CD14-positive monocyte (primary cell): ENCODE data around the gene TEAD4. TPM values are rescaled to one million over a fixed set of nuclear protein-coding genes. Genes with fewer than 3 reads are reported as not detected.

Experiments used
- DNase-seq, 3 donors: peaks; one replicate each; pipeline ENCODE4 v3.0.0-alpha.2; 2011 to 2022
- H2AFZ ChIP-seq: 2 replicates; pipeline ENCODE4 v1.6.0; 2012; ENCODE audit warnings: mild to moderate bottlenecking, low read depth, low read length, inconsistent platforms; ENCODE audit not compliant: insufficient read depth, poor library complexity, severe bottlenecking
- H3K27ac ChIP-seq, 2 donors: 1 replicate in 1 of 2; 2 replicates in 1 of 2; pipeline ENCODE4 v1.5.1; 2012 to 2013; ENCODE audit warnings: low read length in 2 of 2, control low read depth in 1 of 2, inconsistent platforms in 1 of 2, low read depth in 1 of 2, mild to moderate bottlenecking in 1 of 2
- H3K27me3 ChIP-seq, 2 donors: one replicate each; pipeline versions ENCODE4 v1.6.0 to v1.6.1; 2011 to 2013; ENCODE audit warnings: low read length in 2 of 2; ENCODE audit not compliant: control insufficient read depth in 2 of 2, insufficient read depth in 2 of 2
- H3K36me3 ChIP-seq, 2 donors: replicated peaks in 1 of 2; 1 replicate in 1 of 2; 2 replicates in 1 of 2; pipeline versions ENCODE4 v1.5.1 to v1.6.1; 2012 to 2013; ENCODE audit warnings: low read length in 2 of 2, control low read depth in 1 of 2, inconsistent platforms in 1 of 2, mild to moderate bottlenecking in 1 of 2; ENCODE audit not compliant: insufficient read depth in 2 of 2, control insufficient read depth in 1 of 2
- H3K4me1 ChIP-seq, 2 donors: 1 replicate in 1 of 2; 2 replicates in 1 of 2; pipeline versions ENCODE4 v1.5.1 to v1.6.1; 2012 to 2013; ENCODE audit warnings: low read length in 2 of 2, control low read depth in 1 of 2, inconsistent platforms in 1 of 2, mild to moderate bottlenecking in 1 of 2, moderate library complexity in 1 of 2; ENCODE audit not compliant: insufficient read depth in 2 of 2, control insufficient read depth in 1 of 2
- H3K4me2 ChIP-seq: replicated peaks from 2 replicates; pipeline ENCODE3; 2012; ENCODE audit warnings: low read length, moderate library complexity, mild to moderate bottlenecking; ENCODE audit not compliant: poor library complexity, severe bottlenecking; ENCODE audit errors: extremely low read depth
- H3K4me3 ChIP-seq, 3 experiments: fragments of 200-600 bp in 1 of 3; sonication (generic) in 1 of 3; replicated peaks in 1 of 3; 1 replicate in 2 of 3; 2 replicates in 1 of 3; pipeline ENCODE4 v1.5.1; 2011 to 2013; ENCODE audit warnings: low read length in 3 of 3, mild to moderate bottlenecking in 3 of 3, control low read depth in 2 of 3, low read depth in 2 of 3, inconsistent platforms in 1 of 3, moderate library complexity in 1 of 3
- H3K79me2 ChIP-seq: 2 replicates; pipeline ENCODE4 v1.6.0; 2012; ENCODE audit warnings: mild to moderate bottlenecking, control low read depth, inconsistent platforms, low read length, moderate library complexity; ENCODE audit not compliant: insufficient read depth
- H3K9ac ChIP-seq: 2 replicates; pipeline ENCODE4 v1.6.0; 2017; ENCODE audit warnings: low read length, mild to moderate bottlenecking; ENCODE audit not compliant: insufficient read depth, poor library complexity, severe bottlenecking
- H3K9me3 ChIP-seq, 2 donors: replicated peaks in 1 of 2; 1 replicate in 1 of 2; 2 replicates in 1 of 2; pipeline versions ENCODE4 v1.5.1 to v1.6.1; 2012 to 2013; ENCODE audit warnings: low read length in 2 of 2, control low read depth in 1 of 2; ENCODE audit not compliant: control insufficient read depth in 1 of 2, insufficient read depth in 1 of 2
- H4K20me1 ChIP-seq: 2 replicates; pipeline ENCODE4 v1.6.0; 2012; ENCODE audit warnings: mild to moderate bottlenecking, low read length, control low read depth, moderate library complexity; ENCODE audit not compliant: insufficient read depth
- H3K27ac Mint-ChIP-seq, 7 donors: one replicate each; pipeline ENCODE4 v1.8.0; 2020; ENCODE audit warnings: mild to moderate bottlenecking in 7 of 7, mixed read lengths in 7 of 7, moderate library complexity in 6 of 7, inconsistent platforms in 2 of 7
- H3K27me3 Mint-ChIP-seq, 3 donors: one replicate each; pipeline ENCODE4 v1.8.0; 2021 to 2022; ENCODE audit warnings: low read depth in 3 of 3, mild to moderate bottlenecking in 3 of 3, mixed read lengths in 3 of 3, moderate library complexity in 3 of 3, inconsistent platforms in 1 of 3
- H3K36me3 Mint-ChIP-seq, 2 donors: one replicate each; pipeline ENCODE4 v1.8.0; 2020; ENCODE audit warnings: mixed read lengths in 2 of 2, inconsistent platforms in 1 of 2, mild to moderate bottlenecking in 1 of 2
- H3K4me1 Mint-ChIP-seq: one replicate; pipeline ENCODE4 v1.8.0; 2020; ENCODE audit warnings: mild to moderate bottlenecking, mixed read lengths
- H3K4me3 Mint-ChIP-seq, 2 donors: one replicate each; pipeline ENCODE4 v1.8.0; 2020; ENCODE audit warnings: mild to moderate bottlenecking in 2 of 2, mixed read lengths in 2 of 2, moderate library complexity in 1 of 2
- H3K9me3 Mint-ChIP-seq, 7 donors: one replicate each; pipeline ENCODE4 v1.8.0; 2020 to 2022; ENCODE audit warnings: mixed read lengths in 7 of 7, mild to moderate bottlenecking in 6 of 7, moderate library complexity in 6 of 7, inconsistent platforms in 2 of 7
- WGBS: methylation state at CpG from one replicate; pipeline ENCODE4 v1.1.5; 2013; ENCODE audit warnings: missing lambda C conversion rate; ENCODE audit not compliant: insufficient coverage; 5-methylcytosine and 5-hydroxymethylcytosine counted together
- intact Hi-C, 2 donors: fragments of 100-400 bp; cut with micrococcal nuclease; formaldehyde crosslinking; loops; one replicate each; pipeline versions ENCODE4 v1.15.0 to v1.15.1; 2023
- polyA plus RNA-seq, 3 donors: library from polyadenylated mRNA; depleted of rRNA in 1 of 3; unstranded in 2 of 3; stranded (reverse) in 1 of 3; fragments of 300-500 nt in 2 of 3; fragments of >200 nt in 1 of 3; fragmentation: Illumina TruSeq in 2 of 3; gene quantifications; 1 replicate in 2 of 3; 2 replicates in 1 of 3; pipeline ENCODE4 v1.2.3, GENCODE V29; 2012 to 2021
- TF ChIP-seq, protein P1 (sequence below): fragments of 200-600 bp; IDR thresholded peaks from one replicate; pipeline ENCODE4 v1.8.0; 2022; ENCODE audit warnings: antibody characterized with exemption, mild to moderate bottlenecking

Gene TEAD4
- polyA plus RNA-seq, 3 donors: not detected

DNA sequence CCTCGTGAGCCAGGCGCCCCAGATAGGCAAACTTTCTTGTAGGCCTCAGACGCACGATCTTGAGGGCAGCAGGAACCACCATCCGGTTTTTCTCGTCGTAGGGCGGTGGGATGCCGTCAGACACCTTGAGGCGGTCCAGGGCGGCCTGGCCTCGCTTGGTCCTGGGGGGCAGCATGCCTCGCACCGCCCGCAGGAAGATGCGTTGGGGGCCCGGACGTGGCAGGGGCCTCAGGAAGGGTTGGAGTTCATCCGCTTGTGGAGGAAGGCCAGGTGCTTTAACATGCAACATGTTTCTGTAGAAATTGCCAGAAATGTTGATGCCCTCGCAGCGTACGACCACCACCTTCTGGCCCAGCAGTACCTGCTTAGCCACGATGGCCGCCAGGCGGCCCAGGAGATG is 112.5 kb downstream of the TEAD4 start:
- WGBS: 94% methylated on average over 23 of the region's 25 CpGs

DNA sequence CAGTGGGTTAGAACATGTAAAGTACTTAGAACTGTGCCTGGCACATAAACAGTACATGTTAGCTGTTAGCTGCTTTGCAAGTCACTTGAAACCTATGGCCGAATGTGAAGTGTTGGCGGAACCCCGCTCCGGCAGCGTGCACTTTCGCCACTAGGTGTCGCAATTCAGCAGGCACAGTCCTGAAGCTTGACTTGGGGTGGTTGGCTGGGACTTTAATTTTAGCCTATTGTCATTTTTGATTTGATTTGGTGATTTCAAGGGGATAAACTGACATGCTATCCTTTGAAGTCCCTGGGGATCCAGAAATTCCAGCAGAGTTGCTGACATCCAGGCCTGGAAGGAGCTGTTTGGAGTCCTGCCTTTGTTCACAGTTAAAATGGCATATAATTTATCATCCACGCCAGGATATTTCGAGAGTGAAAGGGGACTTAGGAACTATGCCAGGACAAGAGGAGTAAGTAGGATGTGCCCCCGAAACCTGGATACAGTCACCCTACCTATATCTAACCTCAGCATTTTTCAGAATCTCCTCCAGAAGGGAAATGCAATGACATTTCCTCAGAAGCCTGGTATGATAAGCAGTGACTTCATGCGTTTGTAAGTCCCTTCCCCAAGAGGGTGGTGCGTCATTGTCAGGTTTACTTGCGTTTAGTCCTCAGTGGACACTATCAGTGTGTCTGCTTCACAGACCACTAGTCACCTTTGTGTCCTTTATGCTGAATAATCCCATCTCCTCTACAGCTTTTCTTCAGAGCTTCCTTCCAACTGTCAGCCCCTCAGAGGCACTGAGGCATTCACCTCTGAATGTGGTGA is 114.4 kb downstream of the TEAD4 start:
- peaks cover 0 to 6% of the 10 kb centered on the region in 2 donors for H3K36me3 Mint-ChIP-seq
- Histone ChIP-seq H3K79me2 (no peaks in the 10 kb centered on the region), H4K20me1 (no peaks in the 10 kb centered on the region), H3K4me2 (no peak overlapping the region), H3K9ac (no peak overlapping the region), H3K27ac (no peak overlapping the region), H3K27me3 (peaks cover 21 to 40% of the 10 kb centered on the region in 2 donors), H2AFZ (no peak overlapping the region), H3K4me3 (no peak overlapping the region), H3K9me3 (peaks cover 0 to 9% of the 10 kb centered on the region in 2 donors), H3K36me3 (no peaks in the 10 kb centered on the region), H3K4me1 (peaks cover 12 to 15% of the 10 kb centered on the region in 2 donors)
- H3K4me1 Mint-ChIP-seq: peaks cover 15% of the 10 kb centered on the region
- WGBS: 6% methylated on average over 9 of the region's 13 CpGs
- peak overlapping the region in 1 of 7 donors; percentile 73 for H3K27ac Mint-ChIP-seq
- TF ChIP-seq, protein P1, sequence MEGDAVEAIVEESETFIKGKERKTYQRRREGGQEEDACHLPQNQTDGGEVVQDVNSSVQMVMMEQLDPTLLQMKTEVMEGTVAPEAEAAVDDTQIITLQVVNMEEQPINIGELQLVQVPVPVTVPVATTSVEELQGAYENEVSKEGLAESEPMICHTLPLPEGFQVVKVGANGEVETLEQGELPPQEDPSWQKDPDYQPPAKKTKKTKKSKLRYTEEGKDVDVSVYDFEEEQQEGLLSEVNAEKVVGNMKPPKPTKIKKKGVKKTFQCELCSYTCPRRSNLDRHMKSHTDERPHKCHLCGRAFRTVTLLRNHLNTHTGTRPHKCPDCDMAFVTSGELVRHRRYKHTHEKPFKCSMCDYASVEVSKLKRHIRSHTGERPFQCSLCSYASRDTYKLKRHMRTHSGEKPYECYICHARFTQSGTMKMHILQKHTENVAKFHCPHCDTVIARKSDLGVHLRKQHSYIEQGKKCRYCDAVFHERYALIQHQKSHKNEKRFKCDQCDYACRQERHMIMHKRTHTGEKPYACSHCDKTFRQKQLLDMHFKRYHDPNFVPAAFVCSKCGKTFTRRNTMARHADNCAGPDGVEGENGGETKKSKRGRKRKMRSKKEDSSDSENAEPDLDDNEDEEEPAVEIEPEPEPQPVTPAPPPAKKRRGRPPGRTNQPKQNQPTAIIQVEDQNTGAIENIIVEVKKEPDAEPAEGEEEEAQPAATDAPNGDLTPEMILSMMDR: peak; percentile 98
- H3K4me3 Mint-ChIP-seq: no peak overlapping the region
- DNase-seq: peak; percentile 68 to 70 (median 69)
- intact Hi-C loops: loop anchor here (2.0 to 5.0 kb wide), 2 partner anchors 201 to 204 kb away; no protein-coding TSS in a partner anchor
- H3K27me3 Mint-ChIP-seq: peaks cover 32 to 62% (median 48%) of the 10 kb centered on the region in 3 donors
- peaks cover 0 to 8% (median 2%) of the 10 kb centered on the region in 7 donors for H3K9me3 Mint-ChIP-seq

More for the DNA sequence above, 112.5 kb downstream of the TEAD4 start:
- Mint-ChIP-seq H3K4me3 (no peak overlapping the region), H3K4me1 (peaks cover 12% of the 10 kb centered on the region), H3K36me3 (peaks cover 0 to 3% of the 10 kb centered on the region in 2 donors), H3K9me3 (peaks cover 0 to 7% (median 2%) of the 10 kb centered on the region in 7 donors), H3K27me3 (peaks cover 26 to 52% (median 37%) of the 10 kb centered on the region in 3 donors), H3K27ac (no peak overlapping the region)
- Histone ChIP-seq H3K4me1 (peaks cover 4 to 5% of the 10 kb centered on the region in 2 donors), H3K4me2 (no peak overlapping the region), H3K9me3 (no peaks in the 10 kb centered on the region), H3K36me3 (no peaks in the 10 kb centered on the region), H3K79me2 (no peaks in the 10 kb centered on the region), H3K27me3 (peaks cover 10 to 27% of the 10 kb centered on the region in 2 donors), H2AFZ (no peak overlapping the region), H3K27ac (no peak overlapping the region), H4K20me1 (no peaks in the 10 kb centered on the region), H3K9ac (no peak overlapping the region), H3K4me3 (no peak overlapping the region)
- TF ChIP-seq, protein P1: no peak
- no peak for DNase-seq
- intact Hi-C loops: loop anchor here in 1 of 2 donors (5.0 kb wide), 1 partner anchor 206 kb away; no protein-coding TSS in a partner anchor
